ENCODE measurements around the gene FASN.

FASN gene

DNA sequence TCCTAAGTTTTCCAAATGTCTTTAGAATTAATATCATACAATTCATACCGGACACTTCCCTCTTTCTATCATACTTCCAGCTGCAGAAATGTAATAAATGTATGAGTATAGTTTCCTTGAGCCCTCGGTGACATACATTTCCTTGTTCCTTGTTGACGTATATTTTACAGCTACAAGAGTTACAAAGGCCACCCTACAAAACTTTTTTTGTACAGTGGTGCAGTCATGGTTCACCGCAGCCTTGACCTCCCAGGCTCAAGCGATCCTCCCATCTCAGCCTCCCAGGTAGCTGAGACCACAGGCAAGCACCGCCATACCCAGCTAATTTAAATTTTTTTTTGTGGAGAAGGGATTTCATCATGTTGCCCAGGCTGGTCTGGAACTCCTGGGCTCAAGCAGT, 25.2 kb downstream of the FASN start:
- no peak for DNase-seq

GRCh38 chr17:82070611-82071010, 27.4 kb downstream of the FASN start:
- DNase-seq = no peak

GRCh38 chr17:82065638-82066303, 32.3 kb downstream of the FASN start, which contains the start of gene DUS1L:
TSS of gene DUS1L (minus strand) at chr17:82065804. CDS start at chr17:82065059, 745 bp downstream.
- no peak for DNase-seq

- DNase-seq = no peak
Observed at GRCh38 chr17:82065193-82065637, 32.8 kb downstream of the FASN start.

DNA sequence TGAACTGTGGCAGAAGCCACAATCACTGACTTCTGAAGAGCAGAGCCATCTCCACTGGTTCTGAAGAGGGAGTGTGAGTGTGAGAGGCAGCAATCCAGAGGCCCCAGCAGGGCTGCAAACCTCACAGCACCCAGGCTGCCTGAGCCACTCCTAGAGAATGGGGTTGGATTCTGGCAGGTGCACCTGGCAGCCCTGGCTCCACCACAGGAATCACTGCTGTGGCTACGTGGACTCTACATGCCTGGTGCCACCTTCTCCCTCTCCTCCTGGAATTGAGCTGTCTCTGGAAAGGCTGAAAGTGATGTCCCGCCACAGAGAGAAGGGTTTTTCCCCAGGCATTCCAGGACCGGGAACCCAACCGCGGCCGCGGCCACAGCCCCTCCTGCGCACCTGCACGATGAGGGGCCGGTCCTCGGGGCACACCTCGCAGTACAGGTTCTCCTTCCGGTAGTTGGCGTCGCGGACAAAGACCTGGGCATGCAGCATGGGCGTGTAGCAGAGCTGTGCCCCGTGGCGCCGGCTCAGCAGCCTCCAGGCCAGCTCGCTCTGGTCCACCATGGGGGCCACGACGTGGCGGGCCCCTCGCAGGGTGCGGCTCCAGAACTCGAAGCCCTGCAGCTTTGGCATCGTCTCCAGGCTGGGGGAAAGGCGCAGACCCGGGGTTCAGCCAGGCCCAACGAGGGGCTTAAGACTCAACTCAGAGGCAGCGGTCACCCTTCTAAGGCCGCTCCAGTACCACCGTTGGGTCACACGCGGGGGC, 33.4 kb downstream of the FASN start:
- DNase-seq = no peak

DNA sequence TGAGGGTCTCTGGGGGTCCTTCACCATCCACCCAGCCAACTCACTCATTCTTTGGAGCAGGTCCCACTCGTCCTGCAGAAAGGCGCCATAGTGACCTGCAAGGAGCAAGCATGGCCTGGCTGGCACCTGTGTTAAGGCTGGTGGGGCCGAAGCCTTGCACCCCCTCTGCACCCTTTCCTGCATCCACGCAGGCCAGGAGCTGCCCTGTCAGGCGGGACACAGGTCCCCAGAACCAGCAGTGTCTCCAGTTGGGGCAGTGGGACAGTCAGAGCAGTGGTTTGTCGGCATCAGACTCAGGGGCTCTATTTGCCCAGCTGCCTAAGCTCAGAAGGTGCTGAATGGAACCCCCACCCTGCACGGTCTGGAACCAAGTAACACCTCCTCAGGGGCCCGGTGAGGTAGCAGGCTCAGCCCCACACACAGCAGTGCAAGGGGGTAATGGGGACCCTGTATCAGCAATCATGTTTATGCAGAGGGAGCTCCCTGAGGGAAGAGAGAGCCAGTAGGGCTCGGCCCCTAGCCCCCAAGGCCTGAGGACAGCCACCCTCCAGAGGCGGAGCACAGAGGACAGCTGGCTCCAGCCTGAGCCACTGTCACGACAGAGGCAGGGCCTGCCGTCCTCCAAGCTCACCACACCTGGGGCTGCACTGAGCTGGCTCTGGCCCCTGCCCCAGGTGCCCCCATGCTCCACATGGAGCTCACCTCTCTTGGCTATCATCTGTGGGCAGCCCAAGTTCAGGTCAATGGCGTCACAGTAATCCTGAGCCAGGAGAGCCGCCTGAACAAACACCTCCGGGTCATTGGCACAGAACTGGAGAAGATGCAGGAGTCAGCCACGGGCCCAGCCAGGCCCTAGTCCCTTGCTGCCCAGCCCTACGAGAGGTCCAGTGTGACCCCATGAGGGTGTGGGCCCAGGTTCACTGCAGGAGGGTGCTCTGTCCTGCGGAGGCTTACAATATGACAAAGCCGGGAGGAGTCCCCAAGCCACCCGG, 34.3 kb downstream of the FASN start:
- no peak for DNase-seq

- no peak for DNase-seq
Observed at GRCh38 chr17:82062984-82063368, 35.1 kb downstream of the FASN start.

DNA sequence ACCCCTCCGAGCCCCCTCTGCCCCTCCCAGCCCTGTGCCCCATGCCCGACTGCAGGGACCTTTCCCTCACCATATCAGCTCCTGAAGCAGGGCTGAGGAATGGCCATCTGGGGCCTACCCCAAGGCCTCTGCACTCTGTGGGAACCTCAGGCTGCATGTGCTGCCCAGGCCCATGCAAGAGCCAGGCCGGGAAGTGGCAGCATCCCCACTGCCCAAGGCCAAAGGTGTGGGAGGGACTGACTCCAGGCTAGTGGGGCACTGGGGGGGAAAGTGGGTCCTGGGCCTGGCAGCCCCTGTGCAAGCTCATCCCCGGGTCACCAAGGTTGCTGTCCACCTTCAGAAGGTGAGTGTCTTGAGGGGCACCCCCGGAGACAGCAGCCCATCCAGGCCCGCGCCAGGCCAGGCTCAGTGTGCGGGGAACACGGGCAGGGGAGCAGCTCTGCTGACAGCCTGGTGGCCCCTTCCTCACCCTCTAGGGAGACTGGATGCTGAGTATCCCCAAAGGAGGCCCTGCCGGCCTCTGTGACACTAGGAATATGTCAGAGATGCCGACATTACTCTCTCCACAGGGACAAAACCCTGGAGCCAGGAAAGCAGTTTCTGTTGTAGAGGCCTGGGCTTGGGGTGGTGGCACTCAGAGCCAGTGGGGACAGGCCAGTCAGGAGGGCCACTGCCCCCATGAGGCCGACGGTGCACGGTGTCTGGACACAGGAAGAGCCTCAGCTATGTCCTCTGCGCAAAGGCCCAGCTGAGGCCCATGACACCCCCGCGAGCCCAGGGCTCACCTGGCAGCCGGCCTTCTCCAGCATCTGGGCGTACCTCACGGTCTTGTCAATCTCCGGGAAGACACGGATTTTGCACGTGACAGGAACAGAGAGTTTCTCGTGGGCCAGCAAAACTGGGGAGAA, 35.7 kb downstream of the FASN start:
- DNase-seq = no peak

- DNase-seq = no peak
Observed at GRCh38 chr17:82061047-82061925, 36.8 kb downstream of the FASN start.

DNA sequence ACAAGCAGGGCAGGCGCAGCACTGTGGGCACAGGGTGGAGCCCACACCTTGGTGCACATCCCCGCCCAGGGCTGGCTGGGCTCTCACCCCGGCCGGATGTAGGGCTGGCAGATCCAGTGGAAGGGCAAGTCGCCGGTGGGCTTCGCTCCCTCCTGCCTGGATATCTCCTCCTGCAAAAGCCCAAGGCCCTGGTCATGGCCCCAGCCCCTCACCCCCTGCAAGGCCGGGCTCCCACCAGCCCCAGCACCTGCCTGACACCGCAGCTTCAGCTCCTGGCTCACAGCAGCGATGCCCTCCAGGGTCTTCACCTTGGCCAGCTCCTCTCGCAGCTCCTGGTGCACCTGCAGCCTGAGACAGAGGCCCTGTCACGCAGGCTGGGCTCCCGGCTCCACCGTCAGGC, 37.4 kb downstream of the FASN start:
- no peak for DNase-seq

- no peak for DNase-seq
Observed at GRCh38 chr17:82060001-82060380, 38.0 kb downstream of the FASN start.

DNA sequence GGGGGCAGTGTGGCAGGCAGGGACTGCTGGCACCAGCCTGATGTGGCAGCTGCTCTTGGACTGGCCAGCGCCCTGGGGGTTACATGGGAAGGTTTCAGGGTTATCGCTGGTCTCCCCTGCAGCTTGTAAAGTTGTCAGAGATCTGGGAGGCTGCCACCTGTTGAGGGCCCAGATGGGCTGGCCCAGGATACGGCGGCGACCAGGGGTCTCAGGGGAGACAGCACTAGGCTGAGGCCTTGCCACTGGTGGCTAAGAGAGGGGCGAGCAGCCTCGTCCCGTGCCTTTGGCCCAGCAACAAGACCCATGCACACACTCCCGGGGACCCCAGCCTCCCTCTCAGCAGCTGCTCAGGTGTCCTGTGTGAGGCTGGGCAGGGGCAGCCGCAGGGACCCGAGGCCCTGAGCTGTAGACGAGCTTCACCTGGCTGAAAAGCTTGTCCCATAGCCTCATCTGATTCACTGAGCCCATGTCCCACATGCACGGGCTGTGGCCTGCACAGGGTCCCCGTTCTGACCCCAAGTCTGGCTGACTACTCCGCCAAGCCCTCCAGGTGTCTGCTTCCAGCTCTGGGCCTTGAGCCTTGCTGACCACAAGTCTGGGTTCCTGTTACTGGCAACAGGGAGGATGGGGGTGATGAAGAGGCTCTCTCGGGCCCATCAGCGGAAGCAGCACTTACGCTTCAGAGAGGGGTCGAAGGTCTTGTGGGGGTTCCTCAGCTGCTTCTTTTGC, 38.6 kb downstream of the FASN start:
- no peak for DNase-seq

DNA sequence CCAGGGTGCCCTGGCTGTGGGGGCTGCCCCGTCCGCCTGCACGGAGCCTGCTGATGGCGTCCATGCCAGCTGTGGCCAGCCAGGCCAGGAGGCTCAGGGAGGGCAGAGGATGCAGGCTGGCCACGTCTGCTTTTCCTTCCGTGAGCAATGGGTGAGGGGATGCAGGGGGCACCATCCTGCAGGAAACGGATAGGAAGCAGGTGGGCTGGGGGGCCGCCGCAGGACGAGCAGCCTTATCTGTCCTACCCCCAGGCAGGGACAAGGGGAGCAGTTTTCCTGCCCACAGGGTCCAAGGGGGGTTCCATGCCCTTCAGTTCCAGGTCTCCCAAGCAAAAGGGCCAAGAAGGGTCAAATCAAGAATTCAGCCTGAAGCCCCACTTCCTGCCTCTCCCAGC, 39.2 kb downstream of the FASN start:
- DNase-seq = no peak

DNA sequence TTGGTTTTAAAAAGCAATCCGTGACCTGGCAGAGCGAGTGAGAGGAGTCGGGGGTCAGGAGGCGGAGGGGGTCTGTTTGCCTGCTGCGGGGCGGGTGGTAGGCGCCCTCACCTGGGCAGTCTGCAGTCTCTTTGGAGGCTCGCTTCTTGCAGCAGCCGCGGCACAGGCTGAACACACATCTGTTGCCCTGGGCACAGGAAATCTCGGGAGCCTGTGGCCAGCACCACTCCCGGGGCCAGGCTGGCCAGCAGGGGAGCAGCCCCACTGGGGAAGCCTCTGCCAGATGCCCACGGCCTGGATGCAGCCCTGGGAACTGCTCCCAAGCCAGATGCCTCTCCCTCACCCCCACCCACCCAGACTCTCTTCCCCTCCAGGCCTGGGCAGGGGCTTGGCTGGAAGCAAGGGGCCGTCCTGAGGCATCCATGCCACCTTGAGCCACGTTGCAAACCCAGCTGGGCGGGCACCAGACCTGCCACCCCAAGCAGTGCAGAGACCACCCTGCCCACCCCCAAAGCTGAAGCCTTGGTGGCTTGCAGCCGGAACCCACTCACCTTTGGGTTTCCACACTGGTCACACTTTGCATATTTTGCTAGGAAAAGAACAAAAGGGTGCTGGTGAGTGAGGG, 39.7 kb downstream of the FASN start:
- DNase-seq = no peak

DNA sequence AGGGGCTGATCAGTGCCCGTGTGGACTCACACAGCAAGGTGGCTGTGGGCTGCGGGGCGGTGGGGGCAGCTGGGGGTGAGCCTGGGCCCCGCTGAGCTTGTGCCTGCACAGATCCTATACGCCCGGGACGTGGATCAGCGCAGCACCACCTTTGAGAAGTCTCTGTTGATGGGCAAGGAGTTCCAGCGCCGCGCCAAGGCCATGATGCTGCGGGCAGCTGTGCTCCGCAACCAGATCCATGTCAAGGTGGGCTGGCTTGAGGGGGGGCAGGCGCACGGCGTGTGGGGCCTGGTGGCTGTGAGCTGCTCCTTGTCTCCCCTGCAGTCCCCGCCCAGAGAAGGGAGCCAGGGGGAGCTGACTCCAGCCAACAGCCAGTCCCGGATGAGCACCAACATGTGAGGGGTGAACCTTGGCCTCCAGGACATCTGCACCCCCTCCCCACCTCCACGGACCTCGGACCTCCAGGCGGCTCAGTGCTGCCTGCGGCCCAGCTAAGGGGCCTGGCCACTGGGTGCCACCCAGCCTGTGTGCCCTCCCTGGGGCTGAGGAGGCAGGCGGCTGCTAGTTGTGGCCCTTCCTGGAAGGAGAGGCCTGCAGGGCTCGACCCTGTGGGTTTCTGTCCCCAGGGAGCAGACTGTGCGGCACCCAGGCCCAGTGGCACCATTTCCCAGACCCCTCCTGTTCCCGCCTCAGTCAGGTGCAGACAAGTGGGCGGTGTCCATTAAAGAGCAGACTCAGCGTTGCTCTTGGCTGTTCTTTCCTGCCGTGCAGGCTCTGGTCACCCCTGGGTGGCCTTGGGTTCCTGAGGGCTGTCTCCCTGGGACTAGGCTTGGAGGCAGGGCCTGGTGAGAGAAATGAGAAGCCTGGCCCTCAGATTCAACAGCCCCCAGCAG, 41.1 kb downstream of the FASN start:
- DNase-seq = no peak

DNA sequence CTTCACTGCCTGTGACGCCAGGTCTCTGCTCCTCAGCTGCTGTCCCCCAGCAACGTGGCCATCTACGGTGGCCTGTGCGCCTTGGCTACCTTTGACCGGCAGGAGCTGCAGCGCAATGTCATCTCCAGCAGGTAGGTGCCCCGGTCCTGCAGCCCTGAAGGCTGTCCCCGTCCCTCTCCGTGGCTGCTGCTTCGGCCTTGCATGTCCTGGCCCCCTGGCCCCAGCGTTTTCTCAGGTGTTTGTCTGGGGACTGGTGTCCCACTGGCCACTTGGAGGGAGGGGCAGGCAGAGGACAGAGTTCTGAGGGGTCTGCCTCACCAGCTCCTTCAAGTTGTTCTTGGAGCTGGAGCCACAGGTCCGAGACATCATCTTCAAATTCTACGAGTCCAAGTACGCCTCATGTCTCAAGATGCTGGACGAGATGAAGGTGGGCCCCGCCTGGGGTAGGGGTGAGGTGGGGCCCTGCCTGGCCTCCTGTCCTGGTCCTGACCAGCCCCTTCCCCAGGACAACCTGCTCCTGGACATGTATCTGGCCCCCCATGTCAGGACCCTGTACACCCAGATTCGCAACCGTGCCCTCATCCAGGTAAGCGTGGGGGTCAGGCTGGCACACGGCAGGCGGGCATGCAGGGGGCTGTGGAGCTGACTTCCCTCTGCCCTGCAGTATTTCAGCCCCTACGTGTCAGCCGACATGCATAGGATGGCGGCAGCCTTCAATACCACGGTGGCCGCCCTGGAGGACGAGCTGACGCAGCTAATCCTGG, 41.9 kb downstream of the FASN start:
- DNase-seq = no peak

DNA sequence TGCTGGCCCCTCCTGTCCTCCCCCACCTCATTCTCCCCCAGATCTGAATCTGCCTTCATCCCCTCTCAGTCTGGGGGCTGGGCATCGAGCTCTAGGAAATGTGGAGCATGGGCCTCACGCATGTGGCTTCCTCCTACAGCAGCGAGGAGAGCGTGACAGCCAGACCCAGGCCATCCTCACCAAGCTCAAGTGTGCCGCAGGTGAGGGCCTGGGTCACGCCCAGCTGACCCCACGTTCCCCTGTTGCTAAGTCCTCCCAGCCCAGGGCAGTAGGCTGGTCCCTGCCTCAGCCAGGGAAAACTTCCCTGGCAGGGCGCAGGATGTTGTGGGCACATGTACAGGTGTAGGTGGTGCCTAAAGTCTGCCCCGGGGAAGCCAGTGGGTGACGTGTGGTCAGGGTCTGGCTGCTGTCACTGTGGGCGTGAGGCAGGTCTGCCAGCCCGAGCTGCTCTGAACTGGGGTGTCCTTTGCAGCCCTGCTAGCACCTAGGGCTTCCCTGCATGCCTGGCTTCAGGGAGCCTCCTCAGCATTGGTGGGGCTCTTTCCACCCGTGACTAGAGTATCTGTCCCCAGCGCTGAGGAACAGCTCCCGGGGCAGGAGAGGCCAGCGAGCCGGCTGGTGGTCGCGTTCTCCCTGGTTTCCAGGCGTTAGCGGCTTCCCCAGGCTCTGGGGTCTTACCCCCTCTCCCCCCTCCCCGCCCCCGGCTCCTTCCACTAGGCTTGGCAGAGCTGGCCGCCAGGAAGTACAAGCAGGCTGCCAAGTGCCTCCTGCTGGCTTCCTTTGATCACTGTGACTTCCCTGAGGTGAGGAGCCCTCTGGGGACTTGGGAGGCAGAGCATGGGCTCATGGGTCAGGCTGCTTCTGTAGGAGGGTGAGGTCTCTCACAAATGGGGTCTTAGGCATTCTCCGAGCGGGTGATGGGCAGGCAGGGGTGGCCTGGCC, 42.7 kb downstream of the FASN start:
- no peak for DNase-seq

Measured in amniotic stem cell (primary cell).